ENCODE measurements around the gene ZSWIM3. TPM values are rescaled to one million over a fixed set of nuclear protein-coding genes. Genes with fewer than 3 reads are reported as not detected.

The ZSWIM3 gene
- total and polyA plus RNA-seq, 5 donors from 2014 or later: 0.90 to 4.2 (median 2.2) TPM

- no peak overlapping the region for H3K4me3 ChIP-seq (ENCODE audit: low read depth, low read length)
- Mint-ChIP-seq H3K27me3 (peaks cover 9% of the 10 kb centered on the region), H3K36me3 (no peaks in the 10 kb centered on the region), H3K4me3 (no peak overlapping the region), H3K9me3 (no peaks in the 10 kb centered on the region), H3K4me1 (no peaks in the 10 kb centered on the region), H3K27ac (peak overlapping the region in 2 of 3 donors; percentile 53 to 86)
- H3K27me3 ChIP-seq (ENCODE audit: control insufficient read depth, insufficient read depth, low read length): no peaks in the 10 kb centered on the region
- DNase-seq: no peak
- H3K36me3 ChIP-seq (ENCODE audit: control insufficient read depth, insufficient read depth, low read length): no peaks in the 10 kb centered on the region
- no peak overlapping the region for H3K27ac ChIP-seq (ENCODE audit: insufficient read depth, low read length, poor library complexity, severe bottlenecking)
- no peaks in the 10 kb centered on the region for H3K9me3 ChIP-seq (ENCODE audit: control insufficient read depth in 2 of 2, low read length in 2 of 2)
- ATAC-seq (ENCODE audit: low read depth in 2 of 2): no peak
- no peaks in the 10 kb centered on the region for H3K4me1 ChIP-seq (ENCODE audit: control insufficient read depth, insufficient read depth, low read length, poor library complexity, severe bottlenecking)
Measured at GRCh38 chr20:45927071-45927878, 69.9 kb downstream of the ZSWIM3 start.

Other genes with a start within 250 kb of the ZSWIM3 start
- not detected for gene WFDC10A, start 227.9 kb upstream of the ZSWIM3 start, total RNA-seq
- gene WFDC10A, start 227.9 kb upstream of the ZSWIM3 start, polyA plus RNA-seq: not detected
- gene WFDC9, start 226.3 kb upstream of the ZSWIM3 start, total RNA-seq: not detected
- gene WFDC9, start 226.3 kb upstream of the ZSWIM3 start, polyA plus RNA-seq: not detected
- not detected for gene WFDC11, start 187.4 kb upstream of the ZSWIM3 start, total RNA-seq
- not detected for gene WFDC11, start 187.4 kb upstream of the ZSWIM3 start, polyA plus RNA-seq
- not detected for gene WFDC13, start 155.6 kb upstream of the ZSWIM3 start, total RNA-seq
- gene WFDC13, start 155.6 kb upstream of the ZSWIM3 start, polyA plus RNA-seq: not detected
- not detected for gene WFDC10B, start 152.6 kb upstream of the ZSWIM3 start, total RNA-seq
- gene WFDC10B, start 152.6 kb upstream of the ZSWIM3 start, polyA plus RNA-seq: not detected
- not detected for gene SPINT4, start 135.3 kb upstream of the ZSWIM3 start, total RNA-seq
- gene SPINT4, start 135.3 kb upstream of the ZSWIM3 start, polyA plus RNA-seq: not detected
- gene WFDC3, start 65.7 kb upstream of the ZSWIM3 start, total RNA-seq: not detected
- not detected for gene WFDC3, start 65.7 kb upstream of the ZSWIM3 start, polyA plus RNA-seq
- gene DNTTIP1, start 65.7 kb upstream of the ZSWIM3 start, total RNA-seq: 16.4 TPM
- 10 to 100 TPM; 33.1 to 48.0 (median 45.3) TPM for gene DNTTIP1, start 65.7 kb upstream of the ZSWIM3 start, polyA plus RNA-seq
- 1.2 TPM for gene UBE2C, start 45.0 kb upstream of the ZSWIM3 start, total RNA-seq
- gene UBE2C, start 45.0 kb upstream of the ZSWIM3 start, polyA plus RNA-seq: 1 to 10 TPM; 3.4 to 10.0 (median 5.3) TPM
- 1.4 TPM for gene TNNC2, start 30.3 kb upstream of the ZSWIM3 start, total RNA-seq
- gene TNNC2, start 30.3 kb upstream of the ZSWIM3 start, polyA plus RNA-seq: 1 to 10 TPM in 1 of 4 donors, under 1 TPM in 2, not detected in 1; 0.49 to 1.5 (median 0.76) TPM
- gene SNX21, start 23.8 kb upstream of the ZSWIM3 start, total RNA-seq: 1.6 TPM
- gene SNX21, start 23.8 kb upstream of the ZSWIM3 start, polyA plus RNA-seq: 1 to 10 TPM in 3 of 4 donors, under 1 TPM in 1; 0.94 to 2.5 (median 1.7) TPM
- gene ACOT8, start 222 bp upstream of the ZSWIM3 start, total RNA-seq: 23.9 TPM
- 10 to 100 TPM; 43.0 to 50.6 (median 45.7) TPM for gene ACOT8, start 222 bp upstream of the ZSWIM3 start, polyA plus RNA-seq
- 7.7 TPM for gene ZSWIM1, start 23.6 kb downstream of the ZSWIM3 start, total RNA-seq
- gene ZSWIM1, start 23.6 kb downstream of the ZSWIM3 start, polyA plus RNA-seq: 1 to 10 TPM; 1.3 to 4.3 (median 3.0) TPM
- 0.54 TPM for gene SPATA25, start 30.0 kb downstream of the ZSWIM3 start, total RNA-seq
- gene SPATA25, start 30.0 kb downstream of the ZSWIM3 start, polyA plus RNA-seq: not detected
- gene NEURL2, start 33.6 kb downstream of the ZSWIM3 start, total RNA-seq: 0.76 TPM
- gene NEURL2, start 33.6 kb downstream of the ZSWIM3 start, polyA plus RNA-seq: 1 to 10 TPM; 1.4 to 3.0 (median 2.5) TPM
- 104 TPM for gene CTSA, start 33.7 kb downstream of the ZSWIM3 start, total RNA-seq
- gene CTSA, start 33.7 kb downstream of the ZSWIM3 start, polyA plus RNA-seq: 100 to 1,000 TPM; 148 to 190 (median 168) TPM
- gene PLTP, start 54.5 kb downstream of the ZSWIM3 start, total RNA-seq: 0.67 TPM
- 1 to 10 TPM in 3 of 4 donors, not detected in 1; 2.0 to 4.6 (median 2.3) TPM for gene PLTP, start 54.5 kb downstream of the ZSWIM3 start, polyA plus RNA-seq
- 95.3 TPM for gene PCIF1, start 77.1 kb downstream of the ZSWIM3 start, total RNA-seq
- 10 to 100 TPM; 82.0 to 93.6 (median 91.8) TPM for gene PCIF1, start 77.1 kb downstream of the ZSWIM3 start, polyA plus RNA-seq
- gene ZNF335, start 114.6 kb downstream of the ZSWIM3 start, total RNA-seq: 137 TPM
- 10 to 100 TPM in 3 of 4 donors, 1 to 10 TPM in 1; 8.2 to 15.1 (median 12.0) TPM for gene ZNF335, start 114.6 kb downstream of the ZSWIM3 start, polyA plus RNA-seq
- 4.9 TPM for gene MMP9, start 151.3 kb downstream of the ZSWIM3 start, total RNA-seq
- not detected for gene MMP9, start 151.3 kb downstream of the ZSWIM3 start, polyA plus RNA-seq
- gene SLC12A5, start 171.6 kb downstream of the ZSWIM3 start, total RNA-seq: not detected
- gene SLC12A5, start 171.6 kb downstream of the ZSWIM3 start, polyA plus RNA-seq: not detected
- 20.1 TPM for gene NCOA5, start 232.3 kb downstream of the ZSWIM3 start, total RNA-seq
- gene NCOA5, start 232.3 kb downstream of the ZSWIM3 start, polyA plus RNA-seq: 10 to 100 TPM; 28.9 to 38.5 (median 33.0) TPM